GM12891 (cell line): ENCODE data around the gene PEA15.

Experiments
- PAX5 ChIP-seq: IDR thresholded peaks from 2 replicates; pipeline ENCODE4 v1.6.1; 2011; ENCODE audit warnings: low read length, moderate library complexity, mild to moderate bottlenecking; ENCODE audit not compliant: insufficient read depth, severe bottlenecking
- POLR2A ChIP-seq: IDR thresholded peaks from 2 replicates; pipeline ENCODE4 v1.6.1; 2011; ENCODE audit warnings: low read depth, low read length, control low read depth
- POLR2AphosphoS5 ChIP-seq: IDR thresholded peaks from 2 replicates; pipeline ENCODE4 v1.6.1; 2011; ENCODE audit warnings: low read depth, low read length, control low read depth
- POU2F2 ChIP-seq: IDR thresholded peaks from 2 replicates; pipeline ENCODE4 v1.6.1; 2011; ENCODE audit warnings: low read depth, mild to moderate bottlenecking, control low read depth, low read length, moderate library complexity
- SPI1 ChIP-seq: IDR thresholded peaks from 2 replicates; pipeline ENCODE4 v1.6.1; 2011; ENCODE audit warnings: low read depth, low read length, control low read depth
- TAF1 ChIP-seq: IDR thresholded peaks from 2 replicates; pipeline ENCODE4 v1.6.1; 2011; ENCODE audit warnings: low read depth, low read length, control low read depth

DNA sequence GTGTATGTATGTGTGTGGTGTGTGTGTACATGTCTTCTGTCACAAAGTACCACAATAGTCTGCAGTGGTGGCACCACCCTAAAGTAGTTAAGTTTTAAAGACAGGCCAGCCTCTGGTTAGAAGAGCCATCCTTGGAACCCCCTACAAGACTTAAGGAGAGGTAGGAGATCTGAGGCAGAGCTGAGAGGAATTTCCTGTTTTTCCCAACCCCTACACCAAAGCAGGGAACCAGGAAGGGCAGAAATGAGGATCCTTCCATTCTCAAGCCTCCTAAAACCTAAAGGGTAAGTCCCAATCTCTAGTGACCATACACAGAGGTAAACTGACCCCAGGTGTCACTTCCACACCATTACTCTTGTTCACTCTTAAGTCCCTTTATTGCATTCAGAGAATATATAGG, 11.1 kb downstream of the PEA15 start:
- TF ChIP-seq SPI1 = no peak
- no peak for TF ChIP-seq POLR2AphosphoS5
- no peak for TF ChIP-seq POLR2A
- TF ChIP-seq TAF1 = no peak
- TF ChIP-seq PAX5 = no peak
- TF ChIP-seq POU2F2 = no peak
